OCI-LY7 (cell line): ENCODE measurements around the gene GPR132.

Experiments
- CTCF ChIP-seq: fragments of 200-600 bp; sonication (generic); conservative IDR thresholded peaks from 2 replicates; pipeline ENCODE4 v1.5.1; 2014; ENCODE audit warnings: mild to moderate bottlenecking, antibody characterized with exemption, low read length, moderate library complexity, mixed read lengths
- EZH2phosphoT487 ChIP-seq: fragments of 200-600 bp; sonication (generic); IDR thresholded peaks from 2 replicates; pipeline ENCODE4 v1.6.1; 2018; ENCODE audit warnings: low read depth, borderline replicate concordance, mild to moderate bottlenecking, mixed run types, antibody characterized with exemption, low read length, moderate library complexity, mixed read lengths

DNA sequence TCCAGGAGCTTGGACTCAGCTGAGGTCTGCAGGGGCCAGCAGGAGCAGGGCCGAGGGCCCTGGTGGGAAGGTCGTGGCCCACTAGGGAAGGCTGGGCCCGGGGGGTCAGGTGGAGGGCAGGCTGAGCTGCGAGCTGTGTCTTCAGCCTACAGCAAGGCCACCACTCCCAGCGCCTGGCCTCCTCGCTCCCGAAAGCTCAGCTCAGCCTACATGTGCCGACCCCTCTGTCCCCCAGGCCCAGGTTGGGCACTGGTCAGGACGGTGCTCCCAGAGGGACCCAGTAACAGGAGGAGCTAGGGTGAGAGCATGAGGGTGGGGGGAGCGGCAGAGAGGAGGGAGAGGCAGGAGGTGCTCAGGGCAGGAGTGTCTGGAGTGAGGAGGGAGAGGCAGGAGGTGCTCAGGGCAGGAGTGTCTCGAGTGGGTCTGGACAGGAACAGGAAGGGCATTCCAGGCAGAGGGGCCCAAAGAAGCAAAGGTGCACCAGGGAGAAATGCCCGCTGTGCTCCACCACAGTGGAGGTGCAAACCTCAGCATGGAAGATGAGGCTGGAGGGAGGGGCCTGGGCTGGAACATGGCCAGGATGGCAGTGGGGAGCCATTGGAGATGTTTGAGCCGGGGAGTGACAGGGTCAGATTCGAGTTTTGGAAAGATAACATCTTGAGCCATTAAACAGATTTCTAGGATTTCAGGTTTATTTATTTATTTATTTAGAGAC is 29.1 kb upstream of the GPR132 start:
- TF ChIP-seq CTCF, result no peak
- no peak for TF ChIP-seq EZH2phosphoT487
